HL-60 (cell line): ENCODE data around the gene RNF40.

Experiments used
- DNase-seq, 2 experiments: peaks; one replicate each; pipeline ENCODE4 v3.0.0-alpha.2; 2010 to 2020; ENCODE audit warnings: low read depth in 1 of 2, low spot score in 1 of 2
- H3K27ac ChIP-seq: fragments of 250-450 bp; sonication (Bioruptor Pico); replicated peaks from 2 replicates; pipeline ENCODE4 v1.5.1; 2020; ENCODE audit warnings: mild to moderate bottlenecking, moderate library complexity
- H3K27me3 ChIP-seq: fragments of 250-450 bp; sonication (Bioruptor Pico); 2 replicates; pipeline ENCODE4 v1.5.1; 2021; ENCODE audit warnings: mild to moderate bottlenecking, moderate library complexity; ENCODE audit not compliant: insufficient read depth, poor library complexity, severe bottlenecking
- H3K4me3 ChIP-seq: replicated peaks from 2 replicates; pipeline ENCODE4 v1.5.1; 2011; ENCODE audit warnings: mild to moderate bottlenecking, control low read depth, low read length; ENCODE audit not compliant: insufficient read depth
- GABPA ChIP-seq: IDR thresholded peaks from 2 replicates; pipeline ENCODE4 v1.6.1; 2012; ENCODE audit warnings: low read depth
- POLR2AphosphoS5 ChIP-seq: IDR thresholded peaks from 2 replicates; pipeline ENCODE4 v1.6.1; 2012; ENCODE audit warnings: low read depth
- SPI1 ChIP-seq: IDR thresholded peaks from 2 replicates; pipeline ENCODE4 v1.6.1; 2012; ENCODE audit warnings: low read depth, mild to moderate bottlenecking, borderline replicate concordance
- TF ChIP-seq, protein P1 (sequence below): IDR thresholded peaks from one replicate; pipeline ENCODE4 v1.5.1; 2011; ENCODE audit warnings: low read length, control low read depth, inconsistent platforms; ENCODE audit not compliant: insufficient read depth
- TF ChIP-seq, protein P2 (sequence below): IDR thresholded peaks from 2 replicates; pipeline ENCODE4 v1.6.1; 2012; ENCODE audit warnings: low read depth; ENCODE audit not compliant: insufficient replicate concordance

RNF40 gene

GRCh38 chr16:30756781-30757100 is 5.4 kb upstream of the RNF40 start:
- TF ChIP-seq, protein P1, sequence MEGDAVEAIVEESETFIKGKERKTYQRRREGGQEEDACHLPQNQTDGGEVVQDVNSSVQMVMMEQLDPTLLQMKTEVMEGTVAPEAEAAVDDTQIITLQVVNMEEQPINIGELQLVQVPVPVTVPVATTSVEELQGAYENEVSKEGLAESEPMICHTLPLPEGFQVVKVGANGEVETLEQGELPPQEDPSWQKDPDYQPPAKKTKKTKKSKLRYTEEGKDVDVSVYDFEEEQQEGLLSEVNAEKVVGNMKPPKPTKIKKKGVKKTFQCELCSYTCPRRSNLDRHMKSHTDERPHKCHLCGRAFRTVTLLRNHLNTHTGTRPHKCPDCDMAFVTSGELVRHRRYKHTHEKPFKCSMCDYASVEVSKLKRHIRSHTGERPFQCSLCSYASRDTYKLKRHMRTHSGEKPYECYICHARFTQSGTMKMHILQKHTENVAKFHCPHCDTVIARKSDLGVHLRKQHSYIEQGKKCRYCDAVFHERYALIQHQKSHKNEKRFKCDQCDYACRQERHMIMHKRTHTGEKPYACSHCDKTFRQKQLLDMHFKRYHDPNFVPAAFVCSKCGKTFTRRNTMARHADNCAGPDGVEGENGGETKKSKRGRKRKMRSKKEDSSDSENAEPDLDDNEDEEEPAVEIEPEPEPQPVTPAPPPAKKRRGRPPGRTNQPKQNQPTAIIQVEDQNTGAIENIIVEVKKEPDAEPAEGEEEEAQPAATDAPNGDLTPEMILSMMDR, result no peak
- TF ChIP-seq POLR2AphosphoS5 (no peak), GABPA (no peak), SPI1 (no peak)
- TF ChIP-seq, protein P2, sequence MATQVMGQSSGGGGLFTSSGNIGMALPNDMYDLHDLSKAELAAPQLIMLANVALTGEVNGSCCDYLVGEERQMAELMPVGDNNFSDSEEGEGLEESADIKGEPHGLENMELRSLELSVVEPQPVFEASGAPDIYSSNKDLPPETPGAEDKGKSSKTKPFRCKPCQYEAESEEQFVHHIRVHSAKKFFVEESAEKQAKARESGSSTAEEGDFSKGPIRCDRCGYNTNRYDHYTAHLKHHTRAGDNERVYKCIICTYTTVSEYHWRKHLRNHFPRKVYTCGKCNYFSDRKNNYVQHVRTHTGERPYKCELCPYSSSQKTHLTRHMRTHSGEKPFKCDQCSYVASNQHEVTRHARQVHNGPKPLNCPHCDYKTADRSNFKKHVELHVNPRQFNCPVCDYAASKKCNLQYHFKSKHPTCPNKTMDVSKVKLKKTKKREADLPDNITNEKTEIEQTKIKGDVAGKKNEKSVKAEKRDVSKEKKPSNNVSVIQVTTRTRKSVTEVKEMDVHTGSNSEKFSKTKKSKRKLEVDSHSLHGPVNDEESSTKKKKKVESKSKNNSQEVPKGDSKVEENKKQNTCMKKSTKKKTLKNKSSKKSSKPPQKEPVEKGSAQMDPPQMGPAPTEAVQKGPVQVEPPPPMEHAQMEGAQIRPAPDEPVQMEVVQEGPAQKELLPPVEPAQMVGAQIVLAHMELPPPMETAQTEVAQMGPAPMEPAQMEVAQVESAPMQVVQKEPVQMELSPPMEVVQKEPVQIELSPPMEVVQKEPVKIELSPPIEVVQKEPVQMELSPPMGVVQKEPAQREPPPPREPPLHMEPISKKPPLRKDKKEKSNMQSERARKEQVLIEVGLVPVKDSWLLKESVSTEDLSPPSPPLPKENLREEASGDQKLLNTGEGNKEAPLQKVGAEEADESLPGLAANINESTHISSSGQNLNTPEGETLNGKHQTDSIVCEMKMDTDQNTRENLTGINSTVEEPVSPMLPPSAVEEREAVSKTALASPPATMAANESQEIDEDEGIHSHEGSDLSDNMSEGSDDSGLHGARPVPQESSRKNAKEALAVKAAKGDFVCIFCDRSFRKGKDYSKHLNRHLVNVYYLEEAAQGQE, result no peak
- DNase-seq, result no peak
- no peaks in the 10 kb centered on the region for H3K27me3 ChIP-seq
- no peak overlapping the region for H3K4me3 ChIP-seq
- H3K27ac ChIP-seq, result no peak overlapping the region

- TF ChIP-seq POLR2AphosphoS5, result no peak; the same call in 1 of the 2 replicates
- TF ChIP-seq, protein P1, result no peak
- TF ChIP-seq SPI1, result no peak
- TF ChIP-seq GABPA, result no peak
- TF ChIP-seq, protein P2, result no peak
- no peak for DNase-seq
- Histone ChIP-seq H3K27ac (peak overlapping the region; percentile 36), H3K27me3 (no peaks in the 10 kb centered on the region), H3K4me3 (no peak overlapping the region)
Measured at GRCh38 chr16:30757316-30757715, 4.8 kb upstream of the RNF40 start.

DNA sequence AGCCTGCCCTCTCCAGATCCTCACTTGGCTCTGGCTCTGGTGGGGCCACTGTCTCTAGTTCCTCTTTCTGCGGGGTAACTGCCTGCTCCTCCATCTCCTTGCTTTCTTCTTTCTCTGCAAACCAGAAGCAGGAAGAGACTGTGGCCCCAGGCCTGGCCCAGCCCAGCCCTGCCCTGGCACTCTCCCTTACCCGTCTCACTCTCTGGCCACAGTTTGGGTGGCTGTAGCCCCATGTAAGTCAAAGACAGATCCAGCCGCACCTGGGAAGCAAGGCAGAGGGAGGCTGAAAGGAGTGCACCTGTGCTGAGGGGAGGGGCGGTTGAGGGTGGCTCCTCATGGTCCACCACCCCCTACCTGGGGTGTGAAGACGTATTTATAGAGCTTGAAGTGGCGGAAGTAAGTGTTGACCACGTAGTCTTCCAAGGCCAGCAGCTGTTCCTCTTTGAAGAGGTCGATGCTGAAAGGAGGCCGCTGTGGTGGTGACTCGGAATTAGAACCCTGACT is 3.1 kb upstream of the RNF40 start:
- Histone ChIP-seq H3K4me3 (no peak overlapping the region), H3K27ac (peak overlapping the region; percentile 96), H3K27me3 (no peaks in the 10 kb centered on the region)
- peak; percentile 54 to 94 for DNase-seq
- TF ChIP-seq GABPA, result no peak; the same call in 1 of the 2 replicates
- TF ChIP-seq, protein P2, result peak; percentile 27
- peak; percentile 87 for TF ChIP-seq POLR2AphosphoS5
- TF ChIP-seq, protein P1, result no peak
- TF ChIP-seq SPI1, result peak; percentile 82; the same call in 1 of the 2 replicates
